ENCODE results near the gene ADPRHL1.

GRCh38 chr13:113483504-113484293 is 30.4 kb upstream of the ADPRHL1 start:
- TF ChIP-seq CTCF (IDR thresholded peaks at IDR 0.05; ENCODE audit: extremely low read depth in 1 of 2, insufficient read depth in 1 of 2, low read depth in 1 of 2, low read length in 2 of 2) (no peak), POLR2AphosphoS5 (IDR thresholded peaks at IDR 0.05; ENCODE audit: insufficient read depth, low read depth, low read length) (no peak), EZH2 (IDR thresholded peaks at IDR 0.05; ENCODE audit: borderline replicate concordance, low read depth, low read length, severe bottlenecking) (no peak), MYC (IDR thresholded peaks at IDR 0.05; ENCODE audit: low read depth, low read length) (no peak)

Data from endothelial cell of umbilical vein (primary cell).